C4-2B (cell line): ENCODE results near the gene ZNF609.
A peak's percentile ranks its signal among the peaks of the same experiment; 100 is the strongest.

Experiments used
- H3K27ac ChIP-seq: fragments of 450-650 bp; 2 replicates; pipeline ENCODE4 v1.5.1; 2017
- CTCF ChIP-seq: fragments of 450-650 bp; conservative IDR thresholded peaks from 2 replicates; pipeline ENCODE4 v1.5.1; 2017; ENCODE audit warnings: mild to moderate bottlenecking
- ZFX ChIP-seq: fragments of 450-650 bp; IDR thresholded peaks from 2 replicates; pipeline ENCODE4 v1.6.1; 2017

The ZNF609 gene

GRCh38 chr15:64699751-64700388 lies 239.5 kb downstream of the ZNF609 start:
- TF ChIP-seq CTCF (no peak), ZFX (no peak)
- H3K27ac ChIP-seq: 0 out of 2 replicates have a peak overlapping the region, but pooled peaks have one; percentile 0

GRCh38 chr15:64701051-64701450 lies 240.7 kb downstream of the ZNF609 start:
- TF ChIP-seq ZFX: no peak
- no peak for TF ChIP-seq CTCF
- H3K27ac ChIP-seq: no peak overlapping the region

GRCh38 chr15:64701482-64702184 lies 241.3 kb downstream of the ZNF609 start:
- TF ChIP-seq CTCF: no peak
- TF ChIP-seq ZFX: no peak
- no peak overlapping the region; the same call in 1 of the 2 replicates for H3K27ac ChIP-seq

GRCh38 chr15:64702816-64703631 lies 242.6 kb downstream of the ZNF609 start:
- H3K27ac ChIP-seq: peak overlapping the region; percentile 86
- peak; percentile 68 for TF ChIP-seq ZFX
- no peak for TF ChIP-seq CTCF

- no peak for TF ChIP-seq ZFX
- TF ChIP-seq CTCF: no peak
- H3K27ac ChIP-seq: peak overlapping the region; percentile 86
Observed at GRCh38 chr15:64703632-64703959, 243.2 kb downstream of the ZNF609 start.

GRCh38 chr15:64705006-64705405 lies 244.6 kb downstream of the ZNF609 start:
- no peak for TF ChIP-seq CTCF
- no peak for TF ChIP-seq ZFX
- H3K27ac ChIP-seq: no peak overlapping the region
